Mononuclear cell (primary cell): ENCODE data around the gene ANXA2R. TPM values are rescaled to one million over a fixed set of nuclear protein-coding genes. Genes with fewer than 3 reads are reported as not detected.
"Not testable (repeated sequence)": the region's sequence is repeated elsewhere in the genome, so short reads cannot be mapped to it uniquely, and the experiment has no call there.

Experiments used
- H3K27me3 ChIP-seq: 2 replicates; pipeline ENCODE4 v1.6.0; 2011; ENCODE audit warnings: low read length, control low read depth; ENCODE audit not compliant: insufficient read depth
- H3K4me1 ChIP-seq: 2 replicates; pipeline ENCODE4 v1.5.1; 2011; ENCODE audit warnings: mild to moderate bottlenecking, low read length, control low read depth; ENCODE audit not compliant: insufficient read depth
- H3K4me3 ChIP-seq: 2 replicates; pipeline ENCODE4 v1.5.1; 2011; ENCODE audit warnings: mild to moderate bottlenecking, low read length, moderate library complexity
- H3K9me3 ChIP-seq: 2 replicates; pipeline ENCODE4 v1.5.1; 2011; ENCODE audit warnings: low read depth, mild to moderate bottlenecking, control low read depth, low read length
- total RNA-seq: library from RNA; depleted of rRNA; stranded (reverse); fragments of >200 nt; gene quantifications from one replicate; pipeline ENCODE4 v1.2.3, GENCODE V29; 2012

ANXA2R gene, protein sequence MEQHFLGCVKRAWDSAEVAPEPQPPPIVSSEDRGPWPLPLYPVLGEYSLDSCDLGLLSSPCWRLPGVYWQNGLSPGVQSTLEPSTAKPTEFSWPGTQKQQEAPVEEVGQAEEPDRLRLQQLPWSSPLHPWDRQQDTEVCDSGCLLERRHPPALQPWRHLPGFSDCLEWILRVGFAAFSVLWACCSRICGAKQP
- total RNA-seq, result 31.4 TPM

GRCh38 chr5:43040287-43041098 lies at the start of gene ANXA2R:
ANXA2R (minus strand) TSS chr5:43040319; CDS start chr5:43040046, 273 bp downstream.
- H3K4me1 ChIP-seq, result peaks cover 50% of the 10 kb centered on the region
- H3K4me3 ChIP-seq, result peak within 1 kb of the TSS; percentile 70
- H3K9me3 ChIP-seq, result no peaks in the 10 kb centered on the region
- no peaks in the 10 kb centered on the region for H3K27me3 ChIP-seq

DNA sequence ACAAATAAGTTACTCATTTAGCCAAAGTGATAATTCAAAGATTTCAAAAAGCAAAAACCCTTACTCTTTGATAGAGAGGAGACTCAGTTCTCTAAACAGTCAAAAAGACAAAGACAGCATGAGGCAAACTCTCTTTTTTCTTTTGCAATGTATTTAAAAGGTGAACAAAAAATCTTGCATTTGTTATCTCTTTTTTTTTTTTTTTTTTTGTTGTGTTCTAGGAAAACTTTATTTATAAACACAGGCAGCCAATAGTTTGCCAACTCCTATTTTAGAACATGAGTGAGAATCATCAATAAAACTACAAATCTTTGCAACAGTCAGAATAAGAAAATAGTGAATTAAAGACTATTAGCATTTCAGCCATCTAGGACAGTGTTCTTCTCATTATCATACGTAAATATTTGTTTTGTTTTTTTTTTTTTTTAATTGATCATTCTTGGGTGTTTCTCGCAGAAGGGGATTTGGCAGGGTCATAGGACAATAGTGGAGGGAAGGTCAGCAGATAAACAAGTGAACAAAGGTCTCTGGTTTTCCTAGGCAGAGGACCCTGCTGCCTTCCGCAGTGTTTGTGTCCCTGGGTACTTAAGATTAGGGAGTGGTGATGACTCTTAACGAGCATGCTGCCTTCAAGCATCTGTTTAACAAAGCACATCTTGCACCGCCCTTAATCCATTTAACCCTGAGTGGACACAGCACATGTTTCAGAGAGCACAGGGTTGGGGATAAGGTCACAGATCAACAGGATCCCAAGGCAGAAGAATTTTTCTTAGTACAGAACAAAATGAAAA lies 46.2 kb upstream of the ANXA2R start:
- H3K4me3 ChIP-seq, H3K4me1 ChIP-seq, H3K27me3 ChIP-seq, H3K9me3 ChIP-seq: not testable (repeated sequence)

- Histone ChIP-seq H3K27me3 (no peaks in the 10 kb centered on the region), H3K4me1 (no peaks in the 10 kb centered on the region), H3K9me3 (no peaks in the 10 kb centered on the region), H3K4me3 (no peak overlapping the region)
These were observed 45.3 kb upstream of the ANXA2R start for GRCh38 chr5:43085453-43085852.

- H3K9me3 ChIP-seq, H3K27me3 ChIP-seq, H3K4me3 ChIP-seq, H3K4me1 ChIP-seq: not testable (repeated sequence)
These were observed 44.3 kb upstream of the ANXA2R start for GRCh38 chr5:43084468-43084867.

GRCh38 chr5:43081345-43081744 lies 41.2 kb upstream of the ANXA2R start:
- H3K4me3 ChIP-seq, H3K9me3 ChIP-seq, H3K4me1 ChIP-seq, H3K27me3 ChIP-seq: not testable (repeated sequence)

DNA sequence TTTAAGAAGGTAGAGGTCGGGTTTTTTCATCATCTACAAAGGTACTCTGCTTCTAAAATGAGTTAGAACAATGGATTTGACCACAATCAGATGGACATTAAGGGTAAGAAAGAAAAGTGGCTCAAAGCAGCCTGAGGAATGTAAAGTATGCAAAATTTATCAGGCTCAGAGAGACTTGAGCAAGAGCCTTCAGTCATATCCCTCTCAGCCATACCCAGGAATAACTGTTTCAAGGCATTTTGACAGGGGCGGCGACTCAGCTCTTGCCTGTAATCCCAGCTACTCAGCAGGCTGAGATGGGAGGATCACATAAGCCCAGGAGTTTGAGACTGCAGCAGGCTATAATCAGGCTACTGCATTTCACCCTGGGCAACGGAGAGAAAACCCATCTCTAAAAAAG lies 38.8 kb upstream of the ANXA2R start:
- no peaks in the 10 kb centered on the region for H3K9me3 ChIP-seq
- no peak overlapping the region for H3K4me3 ChIP-seq
- H3K27me3 ChIP-seq, result no peaks in the 10 kb centered on the region
- H3K4me1 ChIP-seq, result no peaks in the 10 kb centered on the region

- not testable (repeated sequence) for H3K4me3 ChIP-seq, H3K9me3 ChIP-seq, H3K27me3 ChIP-seq, H3K4me1 ChIP-seq
These were observed 37.5 kb upstream of the ANXA2R start for GRCh38 chr5:43077446-43078191.

GRCh38 chr5:43075319-43076293 lies 35.5 kb upstream of the ANXA2R start:
- no peak overlapping the region for H3K4me3 ChIP-seq

DNA sequence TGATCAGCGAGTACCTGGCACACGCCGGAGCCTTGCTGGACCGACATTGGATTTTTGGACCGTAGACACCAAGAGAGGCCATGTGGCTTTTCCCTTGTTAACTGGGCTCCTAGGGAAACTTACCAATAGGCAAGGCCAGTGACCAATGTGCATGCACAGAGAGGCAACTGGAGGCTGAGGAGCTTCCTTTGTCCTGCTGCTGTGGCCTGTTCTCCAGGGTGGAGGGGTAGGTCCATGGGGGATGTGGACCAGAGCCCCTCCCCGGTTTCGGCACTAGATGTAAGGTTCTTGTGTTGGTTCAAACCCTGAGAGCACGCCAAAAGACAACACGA lies 34.8 kb upstream of the ANXA2R start:
- H3K4me1 ChIP-seq, result peaks cover 10% of the 10 kb centered on the region
- no peak overlapping the region for H3K4me3 ChIP-seq
- no peaks in the 10 kb centered on the region for H3K9me3 ChIP-seq
- H3K27me3 ChIP-seq, result no peaks in the 10 kb centered on the region

More at GRCh38 chr5:43075319-43076293, 35.5 kb upstream of the ANXA2R start:
- H3K27me3 ChIP-seq, result no peaks in the 10 kb centered on the region
- H3K9me3 ChIP-seq, result no peaks in the 10 kb centered on the region
- peaks cover 4% of the 10 kb centered on the region for H3K4me1 ChIP-seq

DNA sequence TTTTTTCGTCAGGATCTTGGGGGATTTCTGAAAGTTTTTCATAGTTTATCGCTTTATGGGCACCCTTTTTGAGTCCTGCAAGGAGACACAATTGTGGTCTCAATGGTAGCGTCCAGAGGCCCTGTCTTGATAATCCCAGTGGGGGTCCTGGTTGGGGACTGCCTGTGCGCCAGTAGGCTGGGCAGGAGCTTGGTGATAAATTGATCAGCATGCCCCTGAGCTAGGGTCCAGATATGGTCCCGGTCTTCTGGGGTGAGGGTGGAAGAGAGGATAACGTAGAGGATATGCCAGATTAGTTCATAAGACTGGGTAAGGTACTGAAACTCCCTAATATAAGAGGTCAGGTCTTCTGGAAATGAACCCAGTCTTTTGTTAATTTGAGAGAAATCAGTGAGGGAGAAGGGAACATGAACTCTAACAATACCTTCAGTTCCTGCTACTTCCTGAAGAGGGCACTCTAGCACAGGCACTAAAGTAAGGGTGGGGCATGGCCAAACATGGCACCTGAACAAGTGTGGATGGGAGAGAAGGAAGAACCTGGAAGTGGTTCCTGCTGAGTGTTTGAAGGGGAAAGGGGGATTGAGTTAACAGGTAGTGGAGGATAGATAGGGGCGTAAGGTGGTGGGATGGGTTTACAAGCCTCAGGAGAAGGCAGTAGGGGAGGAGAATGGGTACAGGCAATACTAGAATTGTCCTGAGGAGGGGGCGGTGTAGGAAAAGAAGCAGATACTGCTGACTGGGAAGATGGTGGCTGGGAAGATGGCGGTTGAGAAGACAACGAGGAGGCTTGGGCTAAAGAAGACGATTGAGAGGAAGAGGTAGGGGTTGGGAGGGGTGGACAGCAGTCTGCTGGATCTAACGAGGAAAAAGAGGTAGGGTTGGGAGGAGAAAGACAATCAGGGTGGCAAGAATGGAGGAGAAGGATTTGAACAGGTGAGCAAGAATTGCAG lies 33.8 kb upstream of the ANXA2R start:
- H3K9me3 ChIP-seq, result no peaks in the 10 kb centered on the region
- peaks cover 21% of the 10 kb centered on the region for H3K4me1 ChIP-seq
- H3K27me3 ChIP-seq, result no peaks in the 10 kb centered on the region
- no peak overlapping the region for H3K4me3 ChIP-seq

DNA sequence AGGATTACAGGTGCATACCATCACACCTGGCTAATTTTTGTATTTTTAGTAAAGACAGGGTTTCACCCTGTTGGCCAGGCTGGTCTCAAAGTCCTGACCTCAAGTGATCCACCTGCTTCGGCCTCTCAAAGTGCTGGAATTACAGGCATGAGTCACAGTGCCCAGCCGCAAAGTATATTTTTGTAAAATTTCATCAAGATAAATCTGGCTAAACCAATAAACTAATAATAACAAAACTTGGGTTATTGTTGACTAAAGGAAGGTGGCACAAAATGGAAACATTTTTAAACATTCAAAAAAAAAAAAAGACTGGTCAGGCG lies 29.2 kb upstream of the ANXA2R start:
- H3K4me3 ChIP-seq, H3K27me3 ChIP-seq, H3K9me3 ChIP-seq: not testable (repeated sequence)
- H3K4me1 ChIP-seq, result peaks cover 42% of the 10 kb centered on the region

DNA sequence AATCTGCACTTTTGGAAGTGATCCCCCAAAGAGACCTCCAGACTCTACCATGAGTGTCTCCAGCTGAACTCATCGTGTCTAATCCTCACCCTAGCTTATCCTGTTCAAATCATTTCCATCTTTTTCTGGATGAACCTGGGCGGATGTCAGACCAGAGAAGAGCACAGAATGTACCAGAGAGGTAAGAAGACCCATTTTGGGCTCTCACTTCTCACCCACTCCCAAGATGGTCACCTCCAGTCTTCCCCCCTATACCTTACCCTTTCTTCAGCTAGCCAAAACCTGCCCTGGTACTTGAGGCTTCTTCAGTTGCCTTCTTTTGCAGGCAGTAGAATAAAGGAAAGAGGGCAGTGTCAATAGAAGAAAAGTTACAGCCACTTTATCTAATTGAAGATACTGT lies 27.9 kb upstream of the ANXA2R start:
- Histone ChIP-seq H3K4me3 (peak overlapping the region; percentile 99), H3K27me3 (no peaks in the 10 kb centered on the region), H3K4me1 (peaks cover 47% of the 10 kb centered on the region), H3K9me3 (no peaks in the 10 kb centered on the region)
